Osteocyte (in vitro differentiated cells): ENCODE measurements around the gene RNF2. TPM values are rescaled to one million over a fixed set of nuclear protein-coding genes. Genes with fewer than 3 reads are reported as not detected.

Experiments used
- DNase-seq: peaks from one replicate; pipeline ENCODE4 v3.0.0; 2021; ENCODE audit warnings: mixed read lengths; ENCODE audit not compliant: unreplicated experiment; ENCODE audit errors: extremely low spot score
- H3K27ac Mint-ChIP-seq: one replicate; pipeline ENCODE4 v1.8.0; 2021; ENCODE audit warnings: mild to moderate bottlenecking, mixed read lengths; ENCODE audit not compliant: unreplicated experiment
- H3K27me3 Mint-ChIP-seq: one replicate; pipeline ENCODE4 v1.8.0; 2021; ENCODE audit warnings: mixed read lengths; ENCODE audit not compliant: unreplicated experiment
- H3K36me3 Mint-ChIP-seq: one replicate; pipeline ENCODE4 v1.8.0; 2021; ENCODE audit warnings: mixed read lengths; ENCODE audit not compliant: unreplicated experiment
- H3K4me1 Mint-ChIP-seq: one replicate; pipeline ENCODE4 v1.8.0; 2021; ENCODE audit warnings: mixed read lengths; ENCODE audit not compliant: unreplicated experiment
- H3K4me3 Mint-ChIP-seq: one replicate; pipeline ENCODE4 v1.8.0; 2021; ENCODE audit warnings: mild to moderate bottlenecking, moderate library complexity, mixed read lengths; ENCODE audit not compliant: unreplicated experiment
- H3K9me3 Mint-ChIP-seq: one replicate; pipeline ENCODE4 v1.8.0; 2021; ENCODE audit warnings: mixed read lengths; ENCODE audit not compliant: unreplicated experiment
- total RNA-seq: library from RNA; stranded (reverse); gene quantifications from 2 replicates; pipeline ENCODE4 v1.2.1, GENCODE V29; 2021
- TF ChIP-seq, protein P1 (sequence below): fragments of 200-600 bp; sonication (generic); IDR thresholded peaks from 2 replicates; pipeline ENCODE4 v1.5.0; 2021; ENCODE audit warnings: antibody characterized with exemption, mild to moderate bottlenecking, moderate library complexity

The RNF2 gene
- total RNA-seq, 1 donor from 2014 or later, result 19.5 TPM

DNA sequence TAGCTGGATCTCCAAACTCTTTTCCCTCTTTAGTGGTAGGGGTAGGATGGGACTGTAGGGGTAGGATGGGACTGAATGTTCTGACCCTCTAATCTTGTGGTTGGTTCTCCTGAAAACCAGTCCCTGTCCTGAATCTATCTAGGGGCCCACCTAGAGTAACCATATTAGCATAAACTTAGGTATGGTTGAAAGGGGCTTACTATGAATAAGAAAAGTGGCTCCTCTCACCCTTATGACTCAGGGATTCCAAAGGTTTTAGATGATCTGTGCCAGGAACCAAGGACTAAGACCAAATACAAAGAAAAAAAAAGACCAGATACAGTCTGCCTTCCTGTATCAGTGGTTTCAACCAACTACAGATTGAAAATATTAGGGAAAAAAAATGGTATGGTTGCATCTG, 28.9 kb downstream of the RNF2 start:
- Mint-ChIP-seq H3K36me3 (no peaks in the 10 kb centered on the region), H3K27ac (no peak overlapping the region), H3K4me3 (no peak overlapping the region), H3K27me3 (no peaks in the 10 kb centered on the region), H3K9me3 (no peaks in the 10 kb centered on the region), H3K4me1 (peaks cover 1% of the 10 kb centered on the region)
- DNase-seq, result no peak
- TF ChIP-seq, protein P1, sequence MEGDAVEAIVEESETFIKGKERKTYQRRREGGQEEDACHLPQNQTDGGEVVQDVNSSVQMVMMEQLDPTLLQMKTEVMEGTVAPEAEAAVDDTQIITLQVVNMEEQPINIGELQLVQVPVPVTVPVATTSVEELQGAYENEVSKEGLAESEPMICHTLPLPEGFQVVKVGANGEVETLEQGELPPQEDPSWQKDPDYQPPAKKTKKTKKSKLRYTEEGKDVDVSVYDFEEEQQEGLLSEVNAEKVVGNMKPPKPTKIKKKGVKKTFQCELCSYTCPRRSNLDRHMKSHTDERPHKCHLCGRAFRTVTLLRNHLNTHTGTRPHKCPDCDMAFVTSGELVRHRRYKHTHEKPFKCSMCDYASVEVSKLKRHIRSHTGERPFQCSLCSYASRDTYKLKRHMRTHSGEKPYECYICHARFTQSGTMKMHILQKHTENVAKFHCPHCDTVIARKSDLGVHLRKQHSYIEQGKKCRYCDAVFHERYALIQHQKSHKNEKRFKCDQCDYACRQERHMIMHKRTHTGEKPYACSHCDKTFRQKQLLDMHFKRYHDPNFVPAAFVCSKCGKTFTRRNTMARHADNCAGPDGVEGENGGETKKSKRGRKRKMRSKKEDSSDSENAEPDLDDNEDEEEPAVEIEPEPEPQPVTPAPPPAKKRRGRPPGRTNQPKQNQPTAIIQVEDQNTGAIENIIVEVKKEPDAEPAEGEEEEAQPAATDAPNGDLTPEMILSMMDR, result no peak

DNA sequence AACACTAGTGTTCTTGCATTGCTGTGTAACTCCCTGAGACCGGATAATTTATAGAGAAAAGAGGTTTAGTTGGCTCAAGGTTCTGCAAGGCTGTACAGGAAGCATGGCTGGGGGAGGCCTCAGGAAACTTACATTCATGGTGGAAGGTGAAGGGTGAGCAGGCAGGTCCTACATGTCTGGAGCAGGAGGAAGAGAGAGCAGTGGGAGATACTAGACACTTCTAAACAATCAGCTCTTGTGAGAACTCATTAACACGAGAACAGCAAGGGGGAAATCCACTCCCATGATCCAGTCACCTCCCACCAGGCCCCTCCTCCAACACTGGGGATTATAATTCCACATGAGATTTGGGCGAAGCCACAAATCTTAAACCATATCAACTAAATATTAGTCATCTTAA, 30.1 kb downstream of the RNF2 start:
- Mint-ChIP-seq H3K4me3 (no peak overlapping the region), H3K27ac (no peak overlapping the region), H3K27me3 (no peaks in the 10 kb centered on the region), H3K9me3 (no peaks in the 10 kb centered on the region), H3K4me1 (peaks cover 1% of the 10 kb centered on the region), H3K36me3 (no peaks in the 10 kb centered on the region)
- TF ChIP-seq, protein P1, result no peak
- DNase-seq, result no peak

DNA sequence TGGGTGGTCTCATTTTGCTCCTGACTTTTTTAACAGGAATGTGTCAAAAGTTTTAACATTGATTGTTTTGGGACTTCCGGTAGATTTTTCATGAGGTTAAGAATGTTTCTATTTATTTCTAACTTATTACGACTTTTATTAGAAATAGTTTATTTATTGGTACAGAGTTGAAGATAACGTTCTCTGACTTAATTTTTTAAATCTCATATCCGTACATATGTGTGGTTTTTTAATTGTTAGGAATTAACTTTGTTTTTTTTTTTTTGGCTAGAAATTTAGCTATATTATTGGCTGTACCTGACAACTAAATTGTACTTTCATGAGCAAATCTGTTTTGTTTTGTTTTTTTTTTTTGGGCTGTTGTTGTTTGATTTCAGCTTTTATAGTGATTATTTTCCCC, 32.0 kb downstream of the RNF2 start:
- peaks cover 1% of the 10 kb centered on the region for H3K4me1 Mint-ChIP-seq
- no peaks in the 10 kb centered on the region for H3K9me3 Mint-ChIP-seq
- H3K36me3 Mint-ChIP-seq, result no peaks in the 10 kb centered on the region
- no peak overlapping the region for H3K27ac Mint-ChIP-seq
- H3K27me3 Mint-ChIP-seq, result no peaks in the 10 kb centered on the region
- no peak for DNase-seq
- TF ChIP-seq, protein P1, result no peak
- H3K4me3 Mint-ChIP-seq, result no peak overlapping the region

DNA sequence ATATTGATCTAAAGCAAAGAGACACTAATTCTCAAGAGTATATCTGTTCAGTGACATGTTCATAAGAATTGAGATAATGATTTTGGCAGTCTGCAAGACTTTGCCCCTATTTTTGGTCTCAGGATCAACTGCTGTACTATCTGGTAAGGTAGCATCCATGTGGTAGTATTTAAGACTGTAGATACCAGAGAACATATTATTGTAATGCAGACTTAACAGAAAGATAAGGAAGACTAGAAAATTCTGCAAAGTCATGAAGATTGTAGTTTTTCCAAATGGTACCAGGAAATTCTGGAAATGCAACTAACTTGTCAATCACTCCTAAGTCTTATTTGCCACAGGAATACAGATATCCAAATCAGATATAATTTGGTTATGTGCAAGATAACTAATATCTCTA, 35.1 kb downstream of the RNF2 start:
- Mint-ChIP-seq H3K4me1 (peaks cover 2% of the 10 kb centered on the region), H3K27ac (no peak overlapping the region), H3K4me3 (no peak overlapping the region), H3K9me3 (no peaks in the 10 kb centered on the region), H3K36me3 (no peaks in the 10 kb centered on the region), H3K27me3 (no peaks in the 10 kb centered on the region)
- no peak for DNase-seq
- TF ChIP-seq, protein P1, result no peak

DNA sequence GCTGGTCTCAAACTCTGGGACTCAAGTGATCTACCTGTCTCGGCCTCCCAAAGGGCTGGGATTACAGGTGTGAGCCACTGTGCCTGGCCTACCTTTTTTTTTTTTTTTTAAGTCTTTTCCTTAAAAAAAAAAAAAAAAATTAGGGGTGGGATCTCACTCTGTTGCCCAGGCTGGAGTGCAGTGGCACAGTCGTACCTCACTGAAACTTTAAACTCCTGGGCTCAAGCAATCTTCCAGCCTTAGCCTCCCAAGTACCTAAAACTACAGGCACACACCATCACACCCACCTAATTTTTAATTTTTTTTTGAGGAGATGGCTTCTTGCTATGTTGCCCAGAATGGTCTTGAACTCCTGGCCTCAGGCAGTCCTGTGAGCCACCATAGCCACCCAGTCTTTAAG, 38.5 kb downstream of the RNF2 start:
- H3K4me1 Mint-ChIP-seq, result peaks cover 2% of the 10 kb centered on the region
- no peak overlapping the region for H3K27ac Mint-ChIP-seq
- H3K4me3 Mint-ChIP-seq, result no peak overlapping the region
- H3K9me3 Mint-ChIP-seq, result no peaks in the 10 kb centered on the region
- no peak for DNase-seq
- TF ChIP-seq, protein P1, result no peak
- peaks cover 13% of the 10 kb centered on the region for H3K36me3 Mint-ChIP-seq
- no peaks in the 10 kb centered on the region for H3K27me3 Mint-ChIP-seq
